ENCODE data around the gene NOX3. TPM values are rescaled to one million over a fixed set of nuclear protein-coding genes. Genes with fewer than 3 reads are reported as not detected.

The NOX3 gene
- total and polyA plus RNA-seq, 9 of the 15 experiments (the other 6 are each of a cell fraction or from before 2014, with no cell fraction given), result not detected

- TF ChIP-seq IRF9 (tag; IDR thresholded peaks at IDR 0.05), result peak; percentile 77
- no peak for TF ChIP-seq ZNF354B (CRISPR knock-in tag; IDR thresholded peaks at IDR 0.05)
- no peak for TF ChIP-seq ZNF583 (CRISPR knock-in tag; IDR thresholded peaks at IDR 0.05)
- no peak for TF ChIP-seq FOXM1 (IDR thresholded peaks at IDR 0.05; ENCODE audit: low read depth)
- no peak for TF ChIP-seq FOXM1 (CRISPR knock-in tag; IDR thresholded peaks at IDR 0.05; ENCODE audit: low read depth)
- no peak for TF ChIP-seq PPARD (CRISPR knock-in tag; IDR thresholded peaks at IDR 0.05)
- peak; percentile 91 for TF ChIP-seq ATF3 (IDR thresholded peaks at IDR 0.05)
- TF ChIP-seq ATF3 (CRISPR knock-in tag; conservative IDR thresholded peaks at IDR 0.05), result no peak
- no peak for TF ChIP-seq CHAMP1 (IDR thresholded peaks at IDR 0.05)
- peak; percentile 43; the same call in 1 of the 2 replicates for TF ChIP-seq CEBPG (CRISPR knock-in tag; IDR thresholded peaks at IDR 0.05)
- peak; percentile 82 to 94 for TF ChIP-seq CEBPG (tag; conservative IDR thresholded peaks at IDR 0.05 in 1 of 2, IDR thresholded peaks at IDR 0.05 in 1 of 2)
- TF ChIP-seq SRF (CRISPR knock-in tag; IDR thresholded peaks at IDR 0.05), result no peak
- peak; percentile 83 for TF ChIP-seq ZSCAN32 (CRISPR knock-in tag; IDR thresholded peaks at IDR 0.05)
- TF ChIP-seq, protein P1, sequence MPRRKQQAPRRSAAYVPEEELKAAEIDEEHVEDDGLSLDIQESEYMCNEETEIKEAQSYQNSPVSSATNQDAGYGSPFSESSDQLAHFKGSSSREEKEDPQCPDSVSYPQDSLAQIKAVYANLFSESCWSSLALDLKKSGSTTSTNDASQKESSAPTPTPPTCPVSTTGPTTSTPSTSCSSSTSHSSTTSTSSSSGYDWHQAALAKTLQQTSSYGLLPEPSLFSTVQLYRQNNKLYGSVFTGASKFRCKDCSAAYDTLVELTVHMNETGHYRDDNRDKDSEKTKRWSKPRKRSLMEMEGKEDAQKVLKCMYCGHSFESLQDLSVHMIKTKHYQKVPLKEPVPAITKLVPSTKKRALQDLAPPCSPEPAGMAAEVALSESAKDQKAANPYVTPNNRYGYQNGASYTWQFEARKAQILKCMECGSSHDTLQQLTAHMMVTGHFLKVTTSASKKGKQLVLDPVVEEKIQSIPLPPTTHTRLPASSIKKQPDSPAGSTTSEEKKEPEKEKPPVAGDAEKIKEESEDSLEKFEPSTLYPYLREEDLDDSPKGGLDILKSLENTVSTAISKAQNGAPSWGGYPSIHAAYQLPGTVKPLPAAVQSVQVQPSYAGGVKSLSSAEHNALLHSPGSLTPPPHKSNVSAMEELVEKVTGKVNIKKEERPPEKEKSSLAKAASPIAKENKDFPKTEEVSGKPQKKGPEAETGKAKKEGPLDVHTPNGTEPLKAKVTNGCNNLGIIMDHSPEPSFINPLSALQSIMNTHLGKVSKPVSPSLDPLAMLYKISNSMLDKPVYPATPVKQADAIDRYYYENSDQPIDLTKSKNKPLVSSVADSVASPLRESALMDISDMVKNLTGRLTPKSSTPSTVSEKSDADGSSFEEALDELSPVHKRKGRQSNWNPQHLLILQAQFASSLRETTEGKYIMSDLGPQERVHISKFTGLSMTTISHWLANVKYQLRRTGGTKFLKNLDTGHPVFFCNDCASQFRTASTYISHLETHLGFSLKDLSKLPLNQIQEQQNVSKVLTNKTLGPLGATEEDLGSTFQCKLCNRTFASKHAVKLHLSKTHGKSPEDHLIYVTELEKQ (CRISPR knock-in tag; IDR thresholded peaks at IDR 0.05), result no peak
- no peak for TF ChIP-seq LEF1 (IDR thresholded peaks at IDR 0.05)
Observed at GRCh38 chr6:155364844-155365437, 90.7 kb downstream of the NOX3 start (continued).

Data from K562 (cell line).